Effector memory CD4-positive, alpha-beta T cell (primary cell): Measurements from ENCODE around the gene MMP19.

Experiments
- DNase-seq, 3 donors: peaks; one replicate each; pipeline ENCODE4 v3.0.0-alpha.2; 2020
- H3K27ac ChIP-seq: 2 replicates; pipeline ENCODE4 v1.7.0; 2013; ENCODE audit warnings: mild to moderate bottlenecking, low read length, moderate library complexity; ENCODE audit not compliant: insufficient read depth, poor library complexity, severe bottlenecking
- H3K27me3 ChIP-seq: replicated peaks from 2 replicates; pipeline ENCODE4 v1.7.0; 2013; ENCODE audit warnings: mild to moderate bottlenecking, low read length; ENCODE audit not compliant: insufficient read depth, control insufficient read depth, poor library complexity, severe bottlenecking
- H3K36me3 ChIP-seq: 2 replicates; pipeline ENCODE4 v1.7.0; 2013; ENCODE audit warnings: mild to moderate bottlenecking, low read length, moderate library complexity; ENCODE audit not compliant: control insufficient read depth, insufficient read depth
- H3K4me1 ChIP-seq: 2 replicates; pipeline ENCODE4 v1.7.0; 2013; ENCODE audit warnings: low read length, mild to moderate bottlenecking; ENCODE audit not compliant: control insufficient read depth, insufficient read depth, poor library complexity, severe bottlenecking
- H3K4me3 ChIP-seq: 2 replicates; pipeline ENCODE4 v1.7.0; 2013; ENCODE audit warnings: low read length, low read depth, mild to moderate bottlenecking; ENCODE audit not compliant: insufficient read depth, poor library complexity, severe bottlenecking
- H3K9me3 ChIP-seq: 2 replicates; pipeline ENCODE4 v1.7.0; 2013; ENCODE audit warnings: mild to moderate bottlenecking, low read length, moderate library complexity; ENCODE audit not compliant: control insufficient read depth

MMP19 gene

GRCh38 chr12:55861871-55862270 is 19.1 kb upstream of the MMP19 start:
- Histone ChIP-seq H3K27me3 (no peaks in the 10 kb centered on the region), H3K36me3 (no peaks in the 10 kb centered on the region), H3K27ac (no peak overlapping the region), H3K4me1 (no peaks in the 10 kb centered on the region), H3K9me3 (no peaks in the 10 kb centered on the region), H3K4me3 (no peak overlapping the region)
- DNase-seq: no peak

GRCh38 chr12:55861396-55861795 is 18.7 kb upstream of the MMP19 start:
- H3K4me1 ChIP-seq: no peaks in the 10 kb centered on the region
- DNase-seq: no peak
- H3K27me3 ChIP-seq: no peaks in the 10 kb centered on the region
- no peak overlapping the region for H3K27ac ChIP-seq
- no peaks in the 10 kb centered on the region for H3K9me3 ChIP-seq
- H3K36me3 ChIP-seq: no peaks in the 10 kb centered on the region
- no peak overlapping the region for H3K4me3 ChIP-seq

- Histone ChIP-seq H3K27me3 (no peaks in the 10 kb centered on the region), H3K36me3 (no peaks in the 10 kb centered on the region), H3K27ac (no peak overlapping the region), H3K9me3 (no peaks in the 10 kb centered on the region), H3K4me3 (no peak overlapping the region), H3K4me1 (no peaks in the 10 kb centered on the region)
- DNase-seq: no peak
These were observed 10.0 kb upstream of the MMP19 start for GRCh38 chr12:55852740-55853139.

- H3K27ac ChIP-seq: no peak overlapping the region
- no peaks in the 10 kb centered on the region for H3K9me3 ChIP-seq
- DNase-seq: no peak
- no peak overlapping the region for H3K4me3 ChIP-seq
- H3K27me3 ChIP-seq: no peaks in the 10 kb centered on the region
- H3K36me3 ChIP-seq: no peaks in the 10 kb centered on the region
- H3K4me1 ChIP-seq: no peaks in the 10 kb centered on the region
These were observed 8.2 kb upstream of the MMP19 start for GRCh38 chr12:55850893-55851292.

GRCh38 chr12:55850401-55850800 is 7.7 kb upstream of the MMP19 start:
- no peaks in the 10 kb centered on the region for H3K27me3 ChIP-seq
- no peak overlapping the region for H3K27ac ChIP-seq
- no peak overlapping the region for H3K4me3 ChIP-seq
- H3K4me1 ChIP-seq: no peaks in the 10 kb centered on the region
- no peak for DNase-seq
- H3K9me3 ChIP-seq: no peaks in the 10 kb centered on the region
- no peaks in the 10 kb centered on the region for H3K36me3 ChIP-seq

GRCh38 chr12:55849616-55850343 is 7.0 kb upstream of the MMP19 start:
- Histone ChIP-seq H3K27ac (no peak overlapping the region), H3K4me1 (no peaks in the 10 kb centered on the region)

GRCh38 chr12:55847603-55848291 is 5.0 kb upstream of the MMP19 start:
- Histone ChIP-seq H3K4me3 (no peak overlapping the region), H3K27me3 (no peaks in the 10 kb centered on the region), H3K27ac (no peak overlapping the region), H3K4me1 (no peaks in the 10 kb centered on the region), H3K9me3 (no peaks in the 10 kb centered on the region), H3K36me3 (no peaks in the 10 kb centered on the region)
- no peak for DNase-seq

More at GRCh38 chr12:55849616-55850343, 7.0 kb upstream of the MMP19 start:
- DNase-seq: no peak
- H3K4me3 ChIP-seq: no peak overlapping the region
- no peaks in the 10 kb centered on the region for H3K27me3 ChIP-seq
- H3K9me3 ChIP-seq: no peaks in the 10 kb centered on the region
- H3K36me3 ChIP-seq: no peaks in the 10 kb centered on the region

- Histone ChIP-seq H3K27ac (no peak overlapping the region), H3K4me1 (no peaks in the 10 kb centered on the region), H3K4me3 (no peak overlapping the region), H3K9me3 (no peaks in the 10 kb centered on the region), H3K27me3 (no peaks in the 10 kb centered on the region), H3K36me3 (no peaks in the 10 kb centered on the region)
- DNase-seq: no peak
These were observed 4.3 kb upstream of the MMP19 start for GRCh38 chr12:55847033-55847432.

- no peak overlapping the region for H3K4me3 ChIP-seq
- no peaks in the 10 kb centered on the region for H3K27me3 ChIP-seq
- no peak for DNase-seq
- H3K4me1 ChIP-seq: no peaks in the 10 kb centered on the region
- H3K36me3 ChIP-seq: no peaks in the 10 kb centered on the region
- H3K27ac ChIP-seq: no peak overlapping the region
- H3K9me3 ChIP-seq: no peaks in the 10 kb centered on the region
These were observed 3.2 kb upstream of the MMP19 start for GRCh38 chr12:55845785-55846496.

- no peak for DNase-seq
- no peaks in the 10 kb centered on the region for H3K4me1 ChIP-seq
- no peaks in the 10 kb centered on the region for H3K27me3 ChIP-seq
These were observed 2.6 kb upstream of the MMP19 start for GRCh38 chr12:55845361-55845760.

More at GRCh38 chr12:55845361-55845760, 2.6 kb upstream of the MMP19 start:
- Histone ChIP-seq H3K36me3 (no peaks in the 10 kb centered on the region), H3K27ac (no peak overlapping the region), H3K4me3 (no peak overlapping the region), H3K9me3 (no peaks in the 10 kb centered on the region)
